Osteoblast (primary cell): ENCODE measurements around the gene ZNF177. TPM values are rescaled to one million over a fixed set of nuclear protein-coding genes. Genes with fewer than 3 reads are reported as not detected.
A peak's percentile ranks its signal among the peaks of the same experiment; 100 is the strongest.

ENCODE experiments used
- DNase-seq: peaks from one replicate; pipeline ENCODE4 v3.0.0; 2011; ENCODE audit warnings: low spot score, mixed read lengths; ENCODE audit not compliant: insufficient read length; ENCODE audit errors: missing footprints
- H2AFZ ChIP-seq: 2 replicates; pipeline ENCODE4 v1.6.0; 2011; ENCODE audit warnings: mild to moderate bottlenecking, low read length
- H3K27ac ChIP-seq: 2 replicates; pipeline ENCODE4 v1.5.1; 2011; ENCODE audit warnings: mild to moderate bottlenecking, low read depth, low read length, moderate library complexity
- H3K27me3 ChIP-seq: 2 replicates; pipeline ENCODE4 v1.6.0; 2012; ENCODE audit warnings: mild to moderate bottlenecking, control low read depth, inconsistent platforms, low read length, moderate library complexity; ENCODE audit not compliant: insufficient read depth
- H3K36me3 ChIP-seq: 2 replicates; pipeline ENCODE4 v1.5.1; 2011; ENCODE audit warnings: mild to moderate bottlenecking, low read length, control low read depth, moderate library complexity; ENCODE audit not compliant: insufficient read depth
- H3K4me1 ChIP-seq: 2 replicates; pipeline ENCODE4 v1.5.1; 2011; ENCODE audit warnings: mild to moderate bottlenecking, low read length, control low read depth, moderate library complexity; ENCODE audit not compliant: insufficient read depth
- H3K4me2 ChIP-seq: 2 replicates; pipeline ENCODE4 v1.6.0; 2011; ENCODE audit warnings: mild to moderate bottlenecking, low read length; ENCODE audit not compliant: insufficient read depth
- H3K4me3 ChIP-seq: fragments of 200-600 bp; sonication (generic); 3 replicates; pipeline ENCODE4 v1.5.1; 2012; ENCODE audit warnings: mild to moderate bottlenecking, low read length, inconsistent platforms; ENCODE audit not compliant: insufficient read depth
- H3K79me2 ChIP-seq: 2 replicates; pipeline ENCODE4 v1.6.0; 2012; ENCODE audit warnings: mild to moderate bottlenecking, low read length, control low read depth, inconsistent platforms; ENCODE audit not compliant: insufficient read depth
- H3K9me3 ChIP-seq: 2 replicates; pipeline ENCODE4 v1.5.1; 2011; ENCODE audit warnings: low read depth, low read length, control low read depth
- H4K20me1 ChIP-seq: 2 replicates; pipeline ENCODE4 v1.6.0; 2012; ENCODE audit warnings: mild to moderate bottlenecking, low read length, control low read depth; ENCODE audit not compliant: insufficient read depth
- CTCF ChIP-seq: IDR thresholded peaks from 2 replicates; pipeline ENCODE4 v1.5.1; 2011; ENCODE audit warnings: mild to moderate bottlenecking, low read depth, low read length, moderate library complexity; ENCODE audit errors: extremely low read depth
- total RNA-seq: library from RNA; depleted of rRNA; stranded (reverse); fragments of >200 nt; gene quantifications from 2 replicates; pipeline ENCODE4 v1.2.3, GENCODE V29; 2012

The ZNF177 gene
- total RNA-seq, 1 donor, result 0.72 TPM

- H3K27me3 ChIP-seq, result no peaks in the 10 kb centered on the region
- H3K4me2 ChIP-seq, result no peak overlapping the region
- no peak for DNase-seq
- H2AFZ ChIP-seq, result no peak overlapping the region
- H3K79me2 ChIP-seq, result no peaks in the 10 kb centered on the region
- no peaks in the 10 kb centered on the region for H4K20me1 ChIP-seq
- peaks cover 6% of the 10 kb centered on the region for H3K9me3 ChIP-seq
- no peaks in the 10 kb centered on the region for H3K36me3 ChIP-seq
- H3K4me3 ChIP-seq, result no peak overlapping the region
- no peak overlapping the region for H3K27ac ChIP-seq
- H3K4me1 ChIP-seq, result no peaks in the 10 kb centered on the region
- no peak for TF ChIP-seq CTCF
These were observed 10.3 kb upstream of the ZNF177 start for GRCh38 chr19:9352505-9352904.

- no peak for TF ChIP-seq CTCF
- Histone ChIP-seq H3K27ac (no peak overlapping the region), H3K4me1 (no peaks in the 10 kb centered on the region), H3K79me2 (no peaks in the 10 kb centered on the region), H3K9me3 (peaks cover 2% of the 10 kb centered on the region), H2AFZ (no peak overlapping the region), H4K20me1 (no peaks in the 10 kb centered on the region), H3K27me3 (no peaks in the 10 kb centered on the region), H3K4me2 (no peak overlapping the region), H3K4me3 (no peak overlapping the region), H3K36me3 (no peaks in the 10 kb centered on the region)
- peak; percentile 23 for DNase-seq
These were observed 9.8 kb upstream of the ZNF177 start for GRCh38 chr19:9353011-9353410.

- no peaks in the 10 kb centered on the region for H3K9me3 ChIP-seq
- no peak for DNase-seq
These were observed 8.2 kb upstream of the ZNF177 start for GRCh38 chr19:9354651-9355050.

More at GRCh38 chr19:9354651-9355050, 8.2 kb upstream of the ZNF177 start:
- no peak overlapping the region for H3K4me2 ChIP-seq
- no peaks in the 10 kb centered on the region for H3K27me3 ChIP-seq
- TF ChIP-seq CTCF, result no peak
- H3K79me2 ChIP-seq, result no peaks in the 10 kb centered on the region
- H4K20me1 ChIP-seq, result no peaks in the 10 kb centered on the region
- H3K4me1 ChIP-seq, result no peaks in the 10 kb centered on the region
- no peaks in the 10 kb centered on the region for H3K36me3 ChIP-seq
- no peak overlapping the region for H3K27ac ChIP-seq
- no peak overlapping the region for H2AFZ ChIP-seq
- H3K4me3 ChIP-seq, result no peak overlapping the region
